HG03175 (cell line): ENCODE measurements around the gene SOX10.

Source experiments
- ATAC-seq: cut with Tn5 transposase; IDR thresholded peaks from one replicate; pipeline ENCODE4 v1.9.1; 2021; ENCODE audit warnings: mild to moderate bottlenecking, moderate library complexity; ENCODE audit not compliant: unreplicated experiment

The SOX10 gene

DNA sequence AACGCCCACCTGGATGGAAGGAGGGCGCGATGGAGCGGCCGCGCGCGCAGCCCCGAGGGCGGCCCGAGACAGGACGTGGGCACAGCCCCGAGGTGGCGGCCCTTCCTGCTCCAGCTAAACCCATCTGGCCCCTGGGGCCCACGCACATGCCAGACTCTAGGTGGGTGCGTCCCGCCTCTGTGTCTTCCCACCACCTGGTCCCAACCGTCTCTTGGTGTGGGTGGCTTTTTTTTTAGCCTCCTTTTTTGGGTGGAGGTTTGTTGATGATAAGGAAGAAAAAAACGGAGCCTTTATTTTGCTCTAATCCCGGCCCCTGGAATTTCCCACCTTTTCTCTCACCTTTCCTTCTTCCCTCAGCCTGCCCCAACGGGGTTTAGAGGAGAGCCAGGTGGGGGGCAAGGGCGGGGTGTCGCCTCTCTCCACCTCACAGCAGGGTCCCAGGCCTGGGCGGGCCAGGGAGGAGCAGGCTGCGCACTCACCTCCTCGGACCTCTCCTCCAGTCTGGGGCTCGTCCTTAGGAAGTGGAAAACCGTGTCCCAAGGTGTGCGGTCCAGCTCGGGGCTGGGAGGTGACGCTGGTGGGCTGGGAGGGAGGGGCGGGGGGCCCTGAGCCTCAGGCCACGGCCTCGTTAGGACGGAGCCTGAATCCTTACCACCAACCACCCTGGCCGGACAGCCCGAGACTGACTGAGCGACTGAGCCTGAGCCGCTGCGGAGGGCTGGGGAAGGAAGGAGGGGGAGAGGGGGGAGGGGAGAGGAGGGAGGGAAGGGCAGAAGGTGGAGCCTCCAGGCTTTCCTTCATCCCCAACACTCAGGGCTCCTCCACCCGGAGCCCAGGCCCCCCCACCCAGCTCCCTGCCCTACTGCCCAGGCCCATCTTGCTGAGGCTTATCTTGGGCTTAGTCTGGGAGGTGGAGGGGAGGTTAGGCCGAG is at the start of gene SOX10:
Gene SOX10 (minus strand): TSS at position 696 of the 932 bp plus-strand sequence. CDS start 771 bp downstream, outside the sequence.
- no peak for ATAC-seq

- ATAC-seq = no peak
These were observed 49.3 kb upstream of the SOX10 start for GRCh38 chr22:38033522-38034277.

GRCh38 chr22:38032681-38033521 is 48.5 kb upstream of the SOX10 start:
- ATAC-seq = no peak

DNA sequence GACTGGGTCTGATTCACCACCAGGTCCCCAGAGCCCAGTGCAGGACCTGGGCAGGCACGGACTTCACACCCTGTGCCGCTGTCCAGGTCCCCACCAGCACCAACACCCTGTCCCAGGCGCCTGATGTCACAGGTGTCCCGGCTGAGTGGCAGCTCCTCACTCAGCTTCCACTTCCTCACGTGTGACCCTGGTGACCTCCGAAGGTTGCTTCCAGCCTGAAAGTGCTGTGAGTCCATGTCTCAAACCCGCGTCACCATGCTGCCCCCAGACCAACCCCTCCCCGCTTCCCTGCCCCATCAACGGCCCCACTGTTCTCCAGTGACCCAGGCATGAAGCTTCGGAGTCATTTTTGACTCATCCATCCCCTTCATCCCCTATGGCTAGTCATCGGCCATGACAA is 47.1 kb upstream of the SOX10 start:
- no peak for ATAC-seq

- ATAC-seq = no peak
These were observed 46.2 kb upstream of the SOX10 start for GRCh38 chr22:38030311-38031133.

DNA sequence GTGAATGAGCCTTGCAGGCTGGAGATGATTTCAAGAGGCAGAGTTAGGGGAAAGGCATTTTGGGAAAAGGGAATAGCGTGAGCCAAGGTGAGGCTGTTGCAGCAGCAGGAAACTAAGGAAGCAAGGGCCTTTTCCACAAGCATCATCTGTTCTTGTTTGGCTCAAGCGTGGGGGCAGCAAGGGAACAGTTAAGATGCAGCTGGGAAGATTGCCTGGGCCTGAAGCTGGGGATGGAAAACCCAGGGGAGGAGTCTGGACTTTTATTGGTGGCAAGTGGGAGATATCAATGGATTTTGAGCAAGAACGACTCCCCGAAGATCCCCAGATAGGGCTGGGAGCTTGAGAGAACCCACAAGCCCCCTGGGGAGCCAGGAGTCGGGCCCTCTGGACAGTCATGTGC is 45.5 kb upstream of the SOX10 start:
- no peak for ATAC-seq

DNA sequence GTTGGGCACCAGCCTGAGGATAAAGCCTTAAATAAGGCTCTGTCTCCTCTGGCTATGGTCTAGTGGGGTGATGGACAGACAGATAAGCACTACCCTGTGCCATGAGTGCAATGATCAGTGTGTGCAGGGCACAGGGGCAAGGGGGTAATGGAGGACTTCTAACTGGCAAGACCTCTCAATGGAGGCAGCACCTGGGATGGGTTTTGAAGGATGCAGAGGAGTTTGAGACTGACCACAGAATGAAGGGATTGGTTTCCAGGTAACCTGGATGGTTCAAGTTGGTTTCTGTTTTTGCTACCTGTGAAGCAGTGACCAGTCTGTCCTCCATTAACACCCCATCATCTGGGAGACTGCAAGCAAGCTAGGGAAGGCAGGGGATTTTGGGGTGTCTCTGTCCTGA is 45.0 kb upstream of the SOX10 start:
- no peak for ATAC-seq

DNA sequence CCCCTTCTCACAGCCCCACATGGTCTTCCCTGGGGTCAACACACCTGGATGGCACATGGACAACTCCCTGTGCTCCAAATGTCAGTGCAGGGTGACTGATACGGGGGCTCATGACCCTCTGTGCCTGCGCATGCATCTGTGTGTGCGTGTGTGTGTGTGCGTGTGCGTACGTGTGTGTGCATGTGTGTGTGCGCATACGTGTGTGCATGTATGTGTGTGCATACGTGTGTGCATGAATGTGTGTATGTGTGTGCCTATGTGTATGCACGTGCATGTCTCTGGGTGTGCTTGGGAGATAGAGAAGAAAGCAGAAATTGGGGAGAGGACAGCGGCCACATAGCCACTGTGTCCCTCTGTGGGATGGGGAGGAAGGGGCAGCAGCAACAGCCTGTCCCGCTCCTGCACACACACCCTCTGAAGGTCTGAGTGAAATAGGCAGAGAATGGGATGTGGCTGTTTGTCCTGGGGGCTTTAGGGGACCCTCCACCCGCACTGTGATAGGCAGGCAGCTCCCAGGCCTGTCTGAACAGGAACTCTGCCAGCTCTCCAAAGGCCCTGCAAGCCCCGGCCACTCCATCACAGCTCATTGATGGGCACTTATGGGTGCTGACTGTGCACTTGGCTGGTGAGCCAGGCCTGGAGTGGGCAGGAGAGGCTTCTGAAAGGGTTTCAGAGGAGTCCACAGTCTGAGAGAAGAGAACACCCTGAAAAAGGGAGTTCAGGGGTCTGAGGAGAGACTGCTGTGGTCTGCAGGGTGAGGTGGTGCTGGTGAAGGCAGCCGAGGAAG is 44.2 kb upstream of the SOX10 start:
- ATAC-seq = no peak

DNA sequence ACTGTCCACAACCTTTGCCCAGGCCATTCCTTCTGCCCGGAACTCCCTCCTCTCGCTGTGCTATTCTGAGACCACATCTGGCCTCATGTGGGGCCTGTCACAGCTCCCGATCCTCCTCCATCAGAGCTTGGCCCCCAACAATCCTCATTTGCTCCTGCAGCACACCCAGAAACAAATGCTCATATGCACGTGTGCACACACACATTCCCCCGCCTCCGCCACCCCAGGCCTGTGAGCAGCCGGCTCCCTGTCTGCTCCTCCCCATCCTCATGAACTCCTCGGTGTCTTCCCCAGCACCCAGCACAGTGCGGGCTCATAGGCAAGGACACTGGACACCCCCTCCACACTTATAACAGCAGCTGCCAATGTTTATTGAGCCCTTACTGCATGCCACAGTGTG is 43.1 kb upstream of the SOX10 start:
- ATAC-seq = no peak

- no peak for ATAC-seq
These were observed 42.1 kb upstream of the SOX10 start for GRCh38 chr22:38026130-38027111.

GRCh38 chr22:38025514-38025913 is 41.2 kb upstream of the SOX10 start:
- no peak for ATAC-seq

DNA sequence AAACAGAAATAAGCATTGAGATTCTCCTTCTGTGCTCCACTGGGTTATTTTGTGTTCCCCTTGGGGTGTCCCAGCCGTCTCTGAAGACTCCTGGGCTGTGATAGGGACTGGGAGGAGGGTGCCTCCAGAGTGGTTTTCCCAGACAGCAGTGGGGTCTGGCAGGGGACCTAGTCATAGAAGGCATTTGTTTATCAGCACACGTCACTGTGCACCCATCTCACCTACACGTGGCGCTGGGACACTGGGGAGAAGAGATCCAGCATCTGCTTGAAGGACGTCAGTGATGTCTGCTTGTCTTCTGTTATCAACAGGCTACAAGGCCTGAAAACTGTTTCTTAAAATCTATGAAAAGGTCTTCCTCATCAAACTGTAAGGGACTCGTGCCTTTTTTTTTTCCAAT is 38.7 kb upstream of the SOX10 start:
- ATAC-seq = no peak

GRCh38 chr22:38021206-38021605 is 36.9 kb upstream of the SOX10 start:
- no peak for ATAC-seq

DNA sequence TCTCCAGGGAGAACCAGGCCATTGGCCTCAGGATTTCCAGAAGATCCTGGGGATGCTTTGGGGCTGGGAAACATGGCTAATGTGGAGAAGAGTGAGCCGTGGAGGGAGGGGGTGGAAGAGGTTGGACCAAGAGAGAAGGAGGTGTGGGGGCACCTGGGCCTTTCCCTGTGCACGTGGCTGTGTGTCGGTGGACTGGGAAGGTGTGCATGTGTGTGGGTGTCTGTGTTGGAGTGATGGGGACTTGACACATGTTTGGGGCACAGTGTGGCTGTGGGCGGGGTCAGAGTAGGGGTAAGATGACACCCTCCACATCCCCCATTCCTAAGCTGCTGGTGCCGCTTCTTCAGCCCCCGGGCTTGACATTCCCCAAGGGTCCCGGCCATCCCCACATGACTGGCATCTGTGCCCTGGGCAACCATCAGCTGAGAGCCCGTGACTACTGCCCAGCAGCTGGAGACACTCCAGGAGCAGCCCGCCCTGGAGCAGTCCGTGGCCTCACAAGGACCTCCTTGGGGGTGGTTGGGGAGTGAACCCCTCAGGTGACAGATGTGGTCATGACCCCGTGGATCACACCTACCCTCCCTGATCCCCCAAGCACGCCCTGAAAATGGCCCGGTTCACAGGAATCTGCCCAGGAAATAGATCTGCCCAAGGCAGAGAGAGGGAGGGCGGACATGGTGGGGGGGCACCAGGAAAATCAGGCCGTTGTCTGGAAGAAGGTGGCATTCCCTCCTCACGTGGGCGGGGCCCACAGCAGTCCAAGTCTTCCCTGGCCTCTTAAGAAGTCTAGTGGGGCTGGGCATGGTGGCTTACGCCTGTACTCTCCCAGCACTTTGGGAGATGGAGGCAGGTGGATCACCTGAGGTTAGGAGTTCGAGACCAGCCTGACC is 34.8 kb upstream of the SOX10 start:
- no peak for ATAC-seq

DNA sequence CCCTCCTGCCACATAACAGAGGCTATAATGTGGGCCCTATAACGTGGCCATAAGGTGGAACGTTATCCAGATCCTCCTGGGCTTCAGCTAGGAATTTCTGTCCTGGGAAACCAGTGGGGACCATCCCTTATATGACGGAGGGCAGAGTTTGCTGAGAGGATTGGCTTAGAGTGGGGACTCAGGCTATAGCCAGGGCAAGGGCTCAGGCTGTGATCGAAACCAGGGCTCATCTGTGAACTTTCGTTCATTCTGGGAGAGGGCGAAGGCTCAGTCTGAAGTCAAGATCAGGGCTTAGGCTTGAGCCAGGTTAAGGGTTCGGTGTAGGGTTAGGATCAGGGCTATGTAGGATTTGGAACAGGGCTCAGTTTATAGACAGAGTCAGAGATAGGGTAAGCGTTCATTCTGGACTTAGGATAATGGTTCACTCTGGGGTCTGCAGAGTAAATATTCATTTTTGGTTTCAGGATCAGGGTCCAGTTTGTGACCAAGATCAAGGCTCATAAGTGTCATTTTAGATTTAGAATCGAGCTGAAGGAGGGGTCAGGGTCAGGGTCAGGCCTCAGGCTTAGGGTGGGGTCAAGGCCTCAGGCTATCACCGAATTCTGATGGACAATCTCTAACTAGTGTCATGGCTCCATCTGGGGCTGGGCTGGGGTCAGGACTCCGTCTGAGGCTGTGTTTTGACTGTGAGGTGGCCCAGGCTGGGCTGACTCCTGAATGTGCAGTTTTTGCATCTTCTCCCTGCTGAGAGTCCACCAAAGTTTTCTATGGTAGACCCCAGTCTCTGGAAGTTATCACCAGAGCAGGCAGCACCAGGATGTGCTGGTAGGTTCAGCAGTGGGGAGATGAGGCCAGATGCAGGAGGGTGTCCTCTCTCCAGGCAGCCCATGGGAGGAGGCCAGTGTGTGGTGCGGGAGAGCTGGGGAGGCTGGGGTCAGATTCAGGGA is 33.9 kb upstream of the SOX10 start:
- ATAC-seq = no peak

GRCh38 chr22:38017272-38017920 is 33.0 kb upstream of the SOX10 start:
- ATAC-seq = no peak
